GM18868 (cell line): ENCODE measurements around the gene C6orf163.
A peak's percentile ranks its signal among the peaks of the same experiment; 100 is the strongest.
"Not testable (repeated sequence)": the region's sequence is repeated elsewhere in the genome, so short reads cannot be mapped to it uniquely, and the experiment has no call there.

Experiments used
- ATAC-seq: cut with Tn5 transposase; IDR thresholded peaks from one replicate; pipeline ENCODE4 v1.9.1; 2021; ENCODE audit warnings: mild to moderate bottlenecking, moderate library complexity; ENCODE audit not compliant: unreplicated experiment

C6orf163 gene

GRCh38 chr6:87344731-87345130 lies at the start of gene C6orf163:
TSS of gene C6orf163 (plus strand) at chr6:87344813. CDS start at chr6:87345100, 287 bp downstream.
- ATAC-seq = no peak

GRCh38 chr6:87297119-87297518 lies 47.5 kb upstream of the C6orf163 start:
- ATAC-seq = no peak

GRCh38 chr6:87301277-87301676 lies 43.3 kb upstream of the C6orf163 start:
- not testable (repeated sequence) for ATAC-seq

GRCh38 chr6:87308970-87309369 lies 35.6 kb upstream of the C6orf163 start:
- ATAC-seq = no peak

GRCh38 chr6:87312860-87313259 lies 31.8 kb upstream of the C6orf163 start:
- no peak for ATAC-seq

GRCh38 chr6:87315071-87315470 lies 29.5 kb upstream of the C6orf163 start:
- ATAC-seq = no peak

GRCh38 chr6:87319271-87319987 lies 25.2 kb upstream of the C6orf163 start:
- no peak for ATAC-seq

- peak; percentile 100 for ATAC-seq
Measured at GRCh38 chr6:87322304-87323212, 22.1 kb upstream of the C6orf163 start, which contains the start of gene SMIM8. TSS of gene SMIM8 (plus strand) at chr6:87322588. CDS start at chr6:87337032, 14,444 bp downstream.

- not testable (repeated sequence) for ATAC-seq
Measured at GRCh38 chr6:87323880-87324279, 20.7 kb upstream of the C6orf163 start.

GRCh38 chr6:87330961-87331360 lies 13.7 kb upstream of the C6orf163 start:
- ATAC-seq = no peak

GRCh38 chr6:87333033-87333432 lies 11.6 kb upstream of the C6orf163 start:
- no peak for ATAC-seq

- no peak for ATAC-seq
Measured at GRCh38 chr6:87333591-87334181, 10.9 kb upstream of the C6orf163 start.

- ATAC-seq = no peak
Measured at GRCh38 chr6:87334683-87335082, 9.9 kb upstream of the C6orf163 start.

- ATAC-seq = no peak
Measured at GRCh38 chr6:87336367-87336766, 8.2 kb upstream of the C6orf163 start.

- ATAC-seq = no peak
Measured at GRCh38 chr6:87340230-87340629, 4.4 kb upstream of the C6orf163 start.

- no peak for ATAC-seq
Measured at GRCh38 chr6:87341158-87341557, 3.5 kb upstream of the C6orf163 start.

GRCh38 chr6:87341899-87342298 lies 2.7 kb upstream of the C6orf163 start:
- peak; percentile 84 for ATAC-seq

GRCh38 chr6:87342829-87343228 lies 1.8 kb upstream of the C6orf163 start:
- ATAC-seq = no peak

GRCh38 chr6:87346700-87347099 lies 2.1 kb downstream of the C6orf163 start:
- no peak for ATAC-seq

- ATAC-seq = no peak
Measured at GRCh38 chr6:87349896-87350295, 5.3 kb downstream of the C6orf163 start.

- no peak for ATAC-seq
Measured at GRCh38 chr6:87350516-87350915, 5.9 kb downstream of the C6orf163 start.
